Kidney (tissue), 14 donors: ENCODE data around the gene COLEC12. TPM values are rescaled to one million over a fixed set of nuclear protein-coding genes. Genes with fewer than 3 reads are reported as not detected.

ENCODE experiments used
- DNase-seq, 5 donors: peaks; one replicate each; pipeline ENCODE4 v3.0.0-alpha.2; 2013 to 2020
- FAIRE-seq: peaks from 2 replicates; lab custom pipeline; 2012; peaks lifted over from hg19 to GRCh38; lab: Jason Lieb, UNC
- H3K27ac ChIP-seq, 2 donors: one replicate each; pipeline ENCODE4 v1.7.0; 2013; ENCODE audit warnings: low read depth in 2 of 2, low read length in 2 of 2, inconsistent platforms in 1 of 2
- H3K27me3 ChIP-seq: one replicate; pipeline ENCODE4 v1.7.1; 2013; ENCODE audit warnings: low read length, inconsistent platforms; ENCODE audit not compliant: control insufficient read depth, insufficient read depth
- H3K36me3 ChIP-seq, 3 donors: one replicate each; pipeline versions ENCODE4 v1.7.0 to v1.7.1; 2013; ENCODE audit warnings: low read length in 3 of 3, control low read depth in 1 of 3, inconsistent platforms in 1 of 3; ENCODE audit not compliant: insufficient read depth in 3 of 3, control insufficient read depth in 2 of 3
- H3K4me1 ChIP-seq, 3 donors: one replicate each; pipeline versions ENCODE4 v1.7.0 to v1.7.1; 2013; ENCODE audit warnings: low read length in 3 of 3, inconsistent platforms in 1 of 3, low read depth in 1 of 3; ENCODE audit not compliant: control insufficient read depth in 2 of 3, insufficient read depth in 2 of 3
- H3K4me3 ChIP-seq, 3 donors: one replicate each; pipeline versions ENCODE4 v1.7.0 to v1.8.1; 2013; ENCODE audit warnings: low read length in 3 of 3, control low read depth in 1 of 3, inconsistent platforms in 1 of 3
- H3K9ac ChIP-seq, 3 donors: one replicate each; pipeline versions ENCODE4 v1.7.0 to v1.7.1; 2013; ENCODE audit warnings: low read length in 3 of 3, control low read depth in 1 of 3, inconsistent platforms in 1 of 3
- H3K9me3 ChIP-seq, 3 donors: one replicate each; pipeline versions ENCODE4 v1.7.0 to v1.7.1; 2013; ENCODE audit warnings: low read length in 3 of 3, control low read depth in 1 of 3, inconsistent platforms in 1 of 3; ENCODE audit not compliant: control insufficient read depth in 2 of 3, insufficient read depth in 1 of 3
- CTCF ChIP-seq: IDR thresholded peaks from 3 replicates; pipeline ENCODE4 v1.5.1; 2012; ENCODE audit warnings: mild to moderate bottlenecking, moderate library complexity, borderline replicate concordance; ENCODE audit not compliant: insufficient read depth; ENCODE audit errors: extremely low read depth
- intact Hi-C: fragments of 100-400 bp; cut with DNase I; formaldehyde crosslinking; loops from one replicate; pipeline ENCODE4 v1.11.1; 2022
- polyA plus RNA-seq: library from polyadenylated mRNA; stranded (reverse); fragments of 350-450 nt; fragmentation: Illumina TruSeq; extraction: RNeasy Lipid Tissue Mini Kit (QIAGEN cat#74804); gene quantifications from one replicate; pipeline ENCODE4 v1.2.3, GENCODE V29; 2014; ENCODE audit warnings: low read depth, low replicate concordance; ENCODE audit not compliant: insufficient read depth
- total RNA-seq: library from RNA; stranded (reverse); fragmentation: NEBNext Ultra II Directional; extraction: Animal tissue kit (Norgen Biotek cat#: 25700); gene quantifications from one replicate; pipeline ENCODE4 v1.2.1, GENCODE V29; 2021
- donor health status: control.
- donor health status: control.
- donor health status: control.
- donor health status: control.
- donor health status: control.
- donor health status: DM: yes; HTN: yes; CAD: no.
- donor health status: Normal renal cell carcinoma (clear cell type).

COLEC12 gene
- total and polyA plus RNA-seq, 2 donors from 2014 or later = 1.3 to 7.4 TPM

- H3K9me3 ChIP-seq = no peaks in the 10 kb centered on the region
- DNase-seq = peak in 4 of 5 donors; percentile 62 to 74 (median 72)
- H3K36me3 ChIP-seq = no peaks in the 10 kb centered on the region
- no peak for TF ChIP-seq CTCF
- H3K27ac ChIP-seq = no peak overlapping the region
- intact Hi-C loops = no loop called here
- H3K27me3 ChIP-seq = no peaks in the 10 kb centered on the region
- FAIRE-seq = no peak
- no peak overlapping the region for H3K9ac ChIP-seq
- H3K4me3 ChIP-seq = no peak overlapping the region
- no peaks in the 10 kb centered on the region for H3K4me1 ChIP-seq
These were observed 138.6 kb downstream of the COLEC12 start for GRCh38 chr18:361941-362310.

- FAIRE-seq (no peak), DNase-seq (no peak)
- Histone ChIP-seq H3K27me3 (no peaks in the 10 kb centered on the region), H3K4me1 (no peaks in the 10 kb centered on the region), H3K4me3 (no peak overlapping the region), H3K9me3 (no peaks in the 10 kb centered on the region), H3K36me3 (no peaks in the 10 kb centered on the region), H3K9ac (no peak overlapping the region), H3K27ac (no peak overlapping the region)
- TF ChIP-seq CTCF = no peak
- intact Hi-C loops = no loop called here
These were observed 139.3 kb downstream of the COLEC12 start for GRCh38 chr18:361100-361732.

GRCh38 chr18:360676-361075, 139.8 kb downstream of the COLEC12 start:
- intact Hi-C loops = no loop called here
- Histone ChIP-seq H3K4me3 (no peak overlapping the region), H3K9me3 (no peaks in the 10 kb centered on the region), H3K27me3 (no peaks in the 10 kb centered on the region), H3K4me1 (no peaks in the 10 kb centered on the region), H3K27ac (no peak overlapping the region), H3K36me3 (no peaks in the 10 kb centered on the region), H3K9ac (no peak overlapping the region)
- DNase-seq (no peak), FAIRE-seq (no peak)
- no peak for TF ChIP-seq CTCF

- FAIRE-seq (no peak), DNase-seq (no peak)
- Histone ChIP-seq H3K27me3 (no peaks in the 10 kb centered on the region), H3K27ac (no peak overlapping the region), H3K4me1 (no peaks in the 10 kb centered on the region), H3K9me3 (no peaks in the 10 kb centered on the region), H3K9ac (no peak overlapping the region), H3K4me3 (no peak overlapping the region), H3K36me3 (no peaks in the 10 kb centered on the region)
- intact Hi-C loops = no loop called here
- TF ChIP-seq CTCF = no peak
These were observed 143.7 kb downstream of the COLEC12 start for GRCh38 chr18:356778-357177.
